ENCODE measurements around the gene ZNF710.

- TF ChIP-seq POLR2A (IDR thresholded peaks at IDR 0.05; ENCODE audit: low read length) (no peak), GATA1 (IDR thresholded peaks at IDR 0.05; ENCODE audit: low read depth, low read length) (no peak)
Measured at GRCh38 chr15:90126022-90126421, 124.9 kb downstream of the ZNF710 start.

Data from erythroblast (primary cell).